ENCODE data around the gene STK32B.

Gene STK32B

GRCh38 chr4:5409972-5410618, 358.8 kb downstream of the STK32B start:
- Histone ChIP-seq H3K9me3 (ENCODE audit: control insufficient read depth in 1 of 2, low read length in 2 of 2) (no peaks in the 10 kb centered on the region), H3K36me3 (ENCODE audit: control insufficient read depth in 1 of 2, insufficient read depth in 2 of 2, low read length in 2 of 2) (no peaks in the 10 kb centered on the region), H3K4me1 (ENCODE audit: control insufficient read depth in 1 of 2, insufficient read depth in 2 of 2, low read length in 2 of 2) (no peaks in the 10 kb centered on the region), H3K27me3 (ENCODE audit: low read depth, low read length) (no peaks in the 10 kb centered on the region), H3K4me3 (ENCODE audit: low read depth in 1 of 2, low read length in 2 of 2) (no peak overlapping the region), H3K27ac (ENCODE audit: low read length) (no peak overlapping the region)

GRCh38 chr4:5412296-5412695, 361.0 kb downstream of the STK32B start:
- no peaks in the 10 kb centered on the region for H3K4me1 ChIP-seq (ENCODE audit: control insufficient read depth in 1 of 2, insufficient read depth in 2 of 2, low read length in 2 of 2)
- H3K9me3 ChIP-seq (ENCODE audit: control insufficient read depth in 1 of 2, low read length in 2 of 2): peaks cover 4 to 7% of the 10 kb centered on the region in 2 donors
- H3K36me3 ChIP-seq (ENCODE audit: control insufficient read depth in 1 of 2, insufficient read depth in 2 of 2, low read length in 2 of 2): peaks cover 0 to 6% of the 10 kb centered on the region in 2 donors
- no peaks in the 10 kb centered on the region for H3K27me3 ChIP-seq (ENCODE audit: low read depth, low read length)
- no peak overlapping the region for H3K4me3 ChIP-seq (ENCODE audit: low read depth in 1 of 2, low read length in 2 of 2)
- H3K27ac ChIP-seq (ENCODE audit: low read length): no peak overlapping the region

GRCh38 chr4:5412751-5413150, 361.5 kb downstream of the STK32B start:
- no peak overlapping the region for H3K4me3 ChIP-seq (ENCODE audit: low read depth in 1 of 2, low read length in 2 of 2)
- peaks cover 9% of the 10 kb centered on the region in 2 donors for H3K9me3 ChIP-seq (ENCODE audit: control insufficient read depth in 1 of 2, low read length in 2 of 2)
- H3K36me3 ChIP-seq (ENCODE audit: control insufficient read depth in 1 of 2, insufficient read depth in 2 of 2, low read length in 2 of 2): peaks cover 0 to 6% of the 10 kb centered on the region in 2 donors
- no peak overlapping the region for H3K27ac ChIP-seq (ENCODE audit: low read length)
- no peaks in the 10 kb centered on the region for H3K27me3 ChIP-seq (ENCODE audit: low read depth, low read length)
- no peaks in the 10 kb centered on the region for H3K4me1 ChIP-seq (ENCODE audit: control insufficient read depth in 1 of 2, insufficient read depth in 2 of 2, low read length in 2 of 2)

- Histone ChIP-seq H3K4me1 (ENCODE audit: control insufficient read depth in 1 of 2, insufficient read depth in 2 of 2, low read length in 2 of 2) (no peaks in the 10 kb centered on the region), H3K27me3 (ENCODE audit: low read depth, low read length) (no peaks in the 10 kb centered on the region), H3K36me3 (ENCODE audit: control insufficient read depth in 1 of 2, insufficient read depth in 2 of 2, low read length in 2 of 2) (peaks cover 0 to 9% of the 10 kb centered on the region in 2 donors), H3K27ac (ENCODE audit: low read length) (no peak overlapping the region), H3K9me3 (ENCODE audit: control insufficient read depth in 1 of 2, low read length in 2 of 2) (peaks cover 12% of the 10 kb centered on the region in 2 donors), H3K4me3 (ENCODE audit: low read depth in 1 of 2, low read length in 2 of 2) (peak overlapping the region in 1 of 2 donors; percentile 9)
Observed at GRCh38 chr4:5416637-5417036, 365.4 kb downstream of the STK32B start.

GRCh38 chr4:5420266-5420665, 369.0 kb downstream of the STK32B start:
- H3K36me3 ChIP-seq (ENCODE audit: control insufficient read depth in 1 of 2, insufficient read depth in 2 of 2, low read length in 2 of 2): peaks cover 0 to 9% of the 10 kb centered on the region in 2 donors
- peaks cover 12% of the 10 kb centered on the region in 2 donors for H3K9me3 ChIP-seq (ENCODE audit: control insufficient read depth in 1 of 2, low read length in 2 of 2)
- H3K4me1 ChIP-seq (ENCODE audit: control insufficient read depth in 1 of 2, insufficient read depth in 2 of 2, low read length in 2 of 2): no peaks in the 10 kb centered on the region
- H3K27me3 ChIP-seq (ENCODE audit: low read depth, low read length): no peaks in the 10 kb centered on the region
- H3K4me3 ChIP-seq (ENCODE audit: low read depth in 1 of 2, low read length in 2 of 2): no peak overlapping the region
- H3K27ac ChIP-seq (ENCODE audit: low read length): no peak overlapping the region

GRCh38 chr4:5421416-5421815, 370.1 kb downstream of the STK32B start:
- no peak overlapping the region for H3K27ac ChIP-seq (ENCODE audit: low read length)
- H3K4me3 ChIP-seq (ENCODE audit: low read depth in 1 of 2, low read length in 2 of 2): no peak overlapping the region
- H3K9me3 ChIP-seq (ENCODE audit: control insufficient read depth in 1 of 2, low read length in 2 of 2): peaks cover 12% of the 10 kb centered on the region in 2 donors
- H3K4me1 ChIP-seq (ENCODE audit: control insufficient read depth in 1 of 2, insufficient read depth in 2 of 2, low read length in 2 of 2): no peaks in the 10 kb centered on the region
- H3K36me3 ChIP-seq (ENCODE audit: control insufficient read depth in 1 of 2, insufficient read depth in 2 of 2, low read length in 2 of 2): peaks cover 0 to 9% of the 10 kb centered on the region in 2 donors
- H3K27me3 ChIP-seq (ENCODE audit: low read depth, low read length): no peaks in the 10 kb centered on the region

GRCh38 chr4:5422195-5422594, 370.9 kb downstream of the STK32B start:
- Histone ChIP-seq H3K36me3 (ENCODE audit: control insufficient read depth in 1 of 2, insufficient read depth in 2 of 2, low read length in 2 of 2) (peaks cover 0 to 4% of the 10 kb centered on the region in 2 donors), H3K4me3 (ENCODE audit: low read depth in 1 of 2, low read length in 2 of 2) (no peak overlapping the region)

GRCh38 chr4:5423670-5424069, 372.4 kb downstream of the STK32B start:
- Histone ChIP-seq H3K4me3 (ENCODE audit: low read depth in 1 of 2, low read length in 2 of 2) (no peak overlapping the region), H3K4me1 (ENCODE audit: control insufficient read depth in 1 of 2, insufficient read depth in 2 of 2, low read length in 2 of 2) (no peaks in the 10 kb centered on the region), H3K36me3 (ENCODE audit: control insufficient read depth in 1 of 2, insufficient read depth in 2 of 2, low read length in 2 of 2) (peaks cover 0 to 1% of the 10 kb centered on the region in 2 donors), H3K9me3 (ENCODE audit: control insufficient read depth in 1 of 2, low read length in 2 of 2) (no peaks in the 10 kb centered on the region), H3K27ac (ENCODE audit: low read length) (no peak overlapping the region), H3K27me3 (ENCODE audit: low read depth, low read length) (no peaks in the 10 kb centered on the region)

More at GRCh38 chr4:5422195-5422594, 370.9 kb downstream of the STK32B start:
- Histone ChIP-seq H3K9me3 (ENCODE audit: control insufficient read depth in 1 of 2, low read length in 2 of 2) (peaks cover 6 to 9% of the 10 kb centered on the region in 2 donors), H3K4me1 (ENCODE audit: control insufficient read depth in 1 of 2, insufficient read depth in 2 of 2, low read length in 2 of 2) (no peaks in the 10 kb centered on the region), H3K27ac (ENCODE audit: low read length) (no peak overlapping the region), H3K27me3 (ENCODE audit: low read depth, low read length) (no peaks in the 10 kb centered on the region)

- Histone ChIP-seq H3K4me1 (ENCODE audit: control insufficient read depth in 1 of 2, insufficient read depth in 2 of 2, low read length in 2 of 2) (no peaks in the 10 kb centered on the region), H3K27ac (ENCODE audit: low read length) (no peak overlapping the region), H3K4me3 (ENCODE audit: low read depth in 1 of 2, low read length in 2 of 2) (no peak overlapping the region), H3K9me3 (ENCODE audit: control insufficient read depth in 1 of 2, low read length in 2 of 2) (no peaks in the 10 kb centered on the region), H3K36me3 (ENCODE audit: control insufficient read depth in 1 of 2, insufficient read depth in 2 of 2, low read length in 2 of 2) (no peaks in the 10 kb centered on the region), H3K27me3 (ENCODE audit: low read depth, low read length) (no peaks in the 10 kb centered on the region)
Observed at GRCh38 chr4:5424211-5424610, 372.9 kb downstream of the STK32B start.

- H3K27ac ChIP-seq (ENCODE audit: low read length): no peak overlapping the region
- no peaks in the 10 kb centered on the region for H3K36me3 ChIP-seq (ENCODE audit: control insufficient read depth in 1 of 2, insufficient read depth in 2 of 2, low read length in 2 of 2)
- no peak overlapping the region for H3K4me3 ChIP-seq (ENCODE audit: low read depth in 1 of 2, low read length in 2 of 2)
- H3K4me1 ChIP-seq (ENCODE audit: control insufficient read depth in 1 of 2, insufficient read depth in 2 of 2, low read length in 2 of 2): no peaks in the 10 kb centered on the region
- H3K9me3 ChIP-seq (ENCODE audit: control insufficient read depth in 1 of 2, low read length in 2 of 2): no peaks in the 10 kb centered on the region
- no peaks in the 10 kb centered on the region for H3K27me3 ChIP-seq (ENCODE audit: low read depth, low read length)
Observed at GRCh38 chr4:5424901-5425300, 373.6 kb downstream of the STK32B start.

GRCh38 chr4:5429747-5430146, 378.5 kb downstream of the STK32B start:
- Histone ChIP-seq H3K4me3 (ENCODE audit: low read depth in 1 of 2, low read length in 2 of 2) (no peak overlapping the region), H3K4me1 (ENCODE audit: control insufficient read depth in 1 of 2, insufficient read depth in 2 of 2, low read length in 2 of 2) (no peaks in the 10 kb centered on the region), H3K27me3 (ENCODE audit: low read depth, low read length) (no peaks in the 10 kb centered on the region), H3K36me3 (ENCODE audit: control insufficient read depth in 1 of 2, insufficient read depth in 2 of 2, low read length in 2 of 2) (no peaks in the 10 kb centered on the region), H3K27ac (ENCODE audit: low read length) (no peak overlapping the region), H3K9me3 (ENCODE audit: control insufficient read depth in 1 of 2, low read length in 2 of 2) (no peaks in the 10 kb centered on the region)

- Histone ChIP-seq H3K27ac (ENCODE audit: low read length) (no peak overlapping the region), H3K9me3 (ENCODE audit: control insufficient read depth in 1 of 2, low read length in 2 of 2) (no peaks in the 10 kb centered on the region), H3K4me3 (ENCODE audit: low read depth in 1 of 2, low read length in 2 of 2) (no peak overlapping the region), H3K4me1 (ENCODE audit: control insufficient read depth in 1 of 2, insufficient read depth in 2 of 2, low read length in 2 of 2) (no peaks in the 10 kb centered on the region), H3K27me3 (ENCODE audit: low read depth, low read length) (no peaks in the 10 kb centered on the region), H3K36me3 (ENCODE audit: control insufficient read depth in 1 of 2, insufficient read depth in 2 of 2, low read length in 2 of 2) (no peaks in the 10 kb centered on the region)
Observed at GRCh38 chr4:5433196-5433595, 381.9 kb downstream of the STK32B start.
